Karpas-422 (cell line): ENCODE measurements around the gene INSIG1. TPM values are rescaled to one million over a fixed set of nuclear protein-coding genes. Genes with fewer than 3 reads are reported as not detected.

Experiments used
- DNase-seq: peaks from one replicate; pipeline ENCODE4 v3.0.0-alpha.2; 2015
- H2AFZ ChIP-seq: fragments of 200-600 bp; sonication (generic); 2 replicates; pipeline ENCODE4 v1.6.1; 2014; ENCODE audit warnings: antibody characterized with exemption, low read length, mixed read lengths
- H3K27ac ChIP-seq: fragments of 200-600 bp; sonication (generic); 2 replicates; pipeline ENCODE4 v1.5.1; 2014; ENCODE audit warnings: mild to moderate bottlenecking, low read length, moderate library complexity
- H3K27me3 ChIP-seq: fragments of 200-600 bp; sonication (generic); 2 replicates; pipeline ENCODE4 v1.6.1; 2014; ENCODE audit warnings: low read length, mixed read lengths
- H3K36me3 ChIP-seq: fragments of 200-600 bp; sonication (generic); 2 replicates; pipeline ENCODE4 v1.6.1; 2014; ENCODE audit warnings: low read length, mixed read lengths; ENCODE audit not compliant: insufficient read depth
- H3K4me1 ChIP-seq: fragments of 200-600 bp; sonication (generic); 2 replicates; pipeline ENCODE4 v1.6.1; 2014; ENCODE audit warnings: mild to moderate bottlenecking, low read length, mixed read lengths
- H3K4me2 ChIP-seq: fragments of 200-600 bp; sonication (generic); 2 replicates; pipeline ENCODE4 v1.6.1; 2014; ENCODE audit warnings: low read length, low read depth, mild to moderate bottlenecking; ENCODE audit not compliant: poor library complexity, severe bottlenecking
- H3K4me3 ChIP-seq: fragments of 200-600 bp; sonication (generic); 2 replicates; pipeline ENCODE4 v1.5.1; 2014; ENCODE audit warnings: mild to moderate bottlenecking, antibody characterized with exemption, low read length, mixed read lengths
- H3K79me2 ChIP-seq: fragments of 200-600 bp; sonication (generic); 2 replicates; pipeline ENCODE4 v1.6.1; 2014; ENCODE audit warnings: mild to moderate bottlenecking, low read length, mixed read lengths
- H3K9ac ChIP-seq: fragments of 200-600 bp; sonication (generic); 2 replicates; pipeline ENCODE4 v1.6.0; 2014; ENCODE audit warnings: low read length
- H3K9me2 ChIP-seq: fragments of 200-600 bp; sonication (generic), shearing (Covaris generic); replicated peaks from 2 replicates; pipeline ENCODE4 v1.6.0; 2014; ENCODE audit warnings: mild to moderate bottlenecking, low read length, moderate library complexity; ENCODE audit not compliant: insufficient read depth
- H3K9me3 ChIP-seq: fragments of 300-700, 200-600 bp; sonication (generic); 2 replicates; pipeline ENCODE4 v1.6.1; 2014; ENCODE audit warnings: low read length, mixed read lengths
- H4K20me1 ChIP-seq: fragments of 200-600 bp; sonication (generic); 2 replicates; pipeline ENCODE4 v1.6.1; 2014; ENCODE audit warnings: mild to moderate bottlenecking, antibody characterized with exemption, low read length, low read depth; ENCODE audit not compliant: insufficient read depth
- total RNA-seq: library from RNA; depleted of rRNA; stranded (reverse); fragments of >200 nt; shearing (Covaris generic); gene quantifications from 2 replicates; pipeline ENCODE4 v1.2.3, GENCODE V29; 2014; ENCODE audit warnings: low replicate concordance

Gene INSIG1
- total RNA-seq, 1 experiment from 2014 or later, result 249 TPM

- Histone ChIP-seq H4K20me1 (no peaks in the 10 kb centered on the region), H3K4me3 (no peak overlapping the region), H3K4me2 (no peak overlapping the region), H3K27me3 (no peaks in the 10 kb centered on the region), H3K79me2 (no peaks in the 10 kb centered on the region), H3K4me1 (no peaks in the 10 kb centered on the region), H3K36me3 (no peaks in the 10 kb centered on the region), H2AFZ (no peak overlapping the region), H3K9ac (no peak overlapping the region), H3K9me2 (no peaks in the 10 kb centered on the region), H3K9me3 (no peaks in the 10 kb centered on the region), H3K27ac (no peak overlapping the region)
- DNase-seq, result no peak
Measured at GRCh38 chr7:155338632-155339320, 41.1 kb downstream of the INSIG1 start.

GRCh38 chr7:155339474-155339873 is 41.8 kb downstream of the INSIG1 start:
- Histone ChIP-seq H3K9me3 (no peaks in the 10 kb centered on the region), H4K20me1 (no peaks in the 10 kb centered on the region), H3K27me3 (no peaks in the 10 kb centered on the region), H3K9me2 (no peaks in the 10 kb centered on the region), H3K27ac (no peak overlapping the region), H3K36me3 (no peaks in the 10 kb centered on the region), H2AFZ (no peak overlapping the region), H3K4me2 (no peak overlapping the region), H3K4me1 (peaks cover under 1% of the 10 kb centered on the region; the same call in 1 of the 2 replicates), H3K79me2 (no peaks in the 10 kb centered on the region), H3K4me3 (no peak overlapping the region), H3K9ac (no peak overlapping the region)
- no peak for DNase-seq

DNA sequence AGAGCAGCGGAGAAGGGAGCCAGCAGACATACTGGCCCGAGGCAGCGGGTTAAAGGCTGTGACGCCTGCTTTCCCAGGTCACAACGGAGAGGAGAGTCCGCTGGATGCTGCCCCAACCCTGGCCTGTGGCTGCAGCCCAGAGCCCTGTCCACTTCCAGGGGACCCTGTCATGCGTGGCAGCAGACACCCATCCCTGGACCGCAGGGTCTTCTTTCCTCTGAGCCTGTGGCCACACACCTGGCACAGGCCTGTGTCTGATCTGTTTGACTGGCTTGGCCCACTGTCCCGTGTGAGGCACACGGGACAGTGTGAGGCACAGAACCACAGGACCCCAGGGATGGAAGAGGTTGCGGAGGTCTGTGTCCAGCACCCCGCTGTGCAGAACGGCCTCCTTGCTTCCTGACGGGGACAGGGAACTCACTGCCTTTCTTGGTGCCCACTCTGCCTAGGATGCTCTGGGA is 42.4 kb downstream of the INSIG1 start:
- H3K4me1 ChIP-seq, result peaks cover 6% of the 10 kb centered on the region
- no peaks in the 10 kb centered on the region for H3K36me3 ChIP-seq

GRCh38 chr7:155340721-155341120 is 43.0 kb downstream of the INSIG1 start:
- Histone ChIP-seq H3K4me2 (no peak overlapping the region), H2AFZ (no peak overlapping the region), H3K4me3 (no peak overlapping the region), H3K4me1 (peaks cover 6% of the 10 kb centered on the region), H4K20me1 (no peaks in the 10 kb centered on the region), H3K27ac (no peak overlapping the region), H3K36me3 (no peaks in the 10 kb centered on the region), H3K9me3 (no peaks in the 10 kb centered on the region), H3K9me2 (no peaks in the 10 kb centered on the region), H3K79me2 (no peaks in the 10 kb centered on the region), H3K9ac (no peak overlapping the region), H3K27me3 (no peaks in the 10 kb centered on the region)
- no peak for DNase-seq

More for the DNA sequence above, 42.4 kb downstream of the INSIG1 start:
- no peaks in the 10 kb centered on the region for H3K79me2 ChIP-seq
- no peaks in the 10 kb centered on the region for H4K20me1 ChIP-seq
- no peaks in the 10 kb centered on the region for H3K27me3 ChIP-seq
- no peaks in the 10 kb centered on the region for H3K9me3 ChIP-seq
- H3K9me2 ChIP-seq, result no peaks in the 10 kb centered on the region
- no peak overlapping the region for H2AFZ ChIP-seq
- no peak overlapping the region for H3K9ac ChIP-seq
- DNase-seq, result no peak
- H3K4me2 ChIP-seq, result no peak overlapping the region
- H3K4me3 ChIP-seq, result no peak overlapping the region
- no peak overlapping the region for H3K27ac ChIP-seq

GRCh38 chr7:155341463-155341983 is 43.8 kb downstream of the INSIG1 start:
- Histone ChIP-seq H3K27ac (no peak overlapping the region), H3K36me3 (no peaks in the 10 kb centered on the region), H3K9ac (no peak overlapping the region), H2AFZ (no peak overlapping the region), H3K27me3 (no peaks in the 10 kb centered on the region), H4K20me1 (no peaks in the 10 kb centered on the region), H3K9me2 (no peaks in the 10 kb centered on the region), H3K9me3 (no peaks in the 10 kb centered on the region), H3K4me1 (peaks cover 6% of the 10 kb centered on the region), H3K4me3 (no peak overlapping the region), H3K4me2 (no peak overlapping the region), H3K79me2 (no peaks in the 10 kb centered on the region)
- DNase-seq, result no peak

DNA sequence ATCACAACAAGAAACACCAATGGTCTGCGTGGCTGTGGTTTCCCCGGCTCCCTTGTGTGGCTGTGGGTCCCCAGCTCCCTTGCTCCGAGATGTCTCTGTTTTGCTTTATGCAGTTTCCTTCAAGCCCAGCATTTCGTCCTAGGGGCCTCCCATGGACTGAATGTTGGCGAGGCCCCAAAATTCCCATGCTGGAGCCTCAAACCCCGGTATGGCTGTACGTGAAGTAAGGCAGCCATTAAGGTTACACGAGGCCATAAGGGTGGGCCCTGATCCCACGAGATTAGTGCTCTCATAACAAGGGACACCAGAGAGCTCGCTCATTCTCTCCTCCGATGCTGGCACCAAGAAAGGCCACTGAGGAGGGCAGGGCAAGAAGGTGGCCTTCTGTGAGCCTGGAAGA is 44.6 kb downstream of the INSIG1 start:
- Histone ChIP-seq H4K20me1 (no peaks in the 10 kb centered on the region), H3K9ac (no peak overlapping the region), H3K4me2 (no peak overlapping the region), H3K27ac (no peak overlapping the region), H3K4me3 (no peak overlapping the region), H2AFZ (no peak overlapping the region), H3K9me3 (no peaks in the 10 kb centered on the region), H3K9me2 (no peaks in the 10 kb centered on the region), H3K27me3 (no peaks in the 10 kb centered on the region), H3K79me2 (no peaks in the 10 kb centered on the region), H3K4me1 (peaks cover 6% of the 10 kb centered on the region), H3K36me3 (no peaks in the 10 kb centered on the region)
- DNase-seq, result no peak

DNA sequence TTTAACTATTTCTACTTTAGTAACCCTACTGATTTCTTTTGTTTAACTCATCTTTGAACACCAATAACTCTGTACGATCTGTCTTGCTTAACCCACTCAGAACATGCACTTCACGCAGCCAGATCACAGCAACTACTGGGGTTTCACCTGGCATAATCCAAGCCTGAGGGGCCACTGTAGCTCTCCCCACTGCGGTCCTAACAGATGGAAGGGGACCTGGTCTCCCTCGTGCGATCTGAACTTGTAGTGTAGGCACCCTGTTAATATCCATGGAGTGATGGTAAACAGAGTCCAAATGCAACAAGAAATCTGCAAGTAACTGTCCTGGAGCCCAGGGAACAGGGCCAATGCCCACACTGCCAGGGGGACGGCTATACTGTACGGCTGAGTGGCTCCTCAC is 45.5 kb downstream of the INSIG1 start:
- no peak for DNase-seq
- peaks cover 6% of the 10 kb centered on the region for H3K4me1 ChIP-seq
- H3K79me2 ChIP-seq, result no peaks in the 10 kb centered on the region
- no peak overlapping the region for H3K4me2 ChIP-seq
- no peak overlapping the region for H3K9ac ChIP-seq
- no peak overlapping the region for H2AFZ ChIP-seq
- H4K20me1 ChIP-seq, result no peaks in the 10 kb centered on the region
- no peaks in the 10 kb centered on the region for H3K36me3 ChIP-seq
- no peaks in the 10 kb centered on the region for H3K9me2 ChIP-seq
- no peak overlapping the region for H3K4me3 ChIP-seq
- no peaks in the 10 kb centered on the region for H3K27me3 ChIP-seq
- H3K9me3 ChIP-seq, result no peaks in the 10 kb centered on the region
- H3K27ac ChIP-seq, result no peak overlapping the region

GRCh38 chr7:155343661-155344121 is 46.0 kb downstream of the INSIG1 start:
- Histone ChIP-seq H3K4me1 (peaks cover 6% of the 10 kb centered on the region), H3K27ac (no peak overlapping the region), H3K4me2 (no peak overlapping the region), H3K9me2 (no peaks in the 10 kb centered on the region), H3K9ac (no peak overlapping the region), H3K9me3 (no peaks in the 10 kb centered on the region), H3K27me3 (no peaks in the 10 kb centered on the region), H3K4me3 (no peak overlapping the region), H3K36me3 (no peaks in the 10 kb centered on the region), H2AFZ (no peak overlapping the region), H4K20me1 (no peaks in the 10 kb centered on the region), H3K79me2 (no peaks in the 10 kb centered on the region)
- no peak for DNase-seq
